ENCODE measurements around the gene PHLPP1. TPM values are rescaled to one million over a fixed set of nuclear protein-coding genes. Genes with fewer than 3 reads are reported as not detected.

PHLPP1 gene
- total and polyA plus RNA-seq, 2 of the 4 experiments (the other 2 are of a cell fraction), result 3.3 to 3.6 TPM

DNA sequence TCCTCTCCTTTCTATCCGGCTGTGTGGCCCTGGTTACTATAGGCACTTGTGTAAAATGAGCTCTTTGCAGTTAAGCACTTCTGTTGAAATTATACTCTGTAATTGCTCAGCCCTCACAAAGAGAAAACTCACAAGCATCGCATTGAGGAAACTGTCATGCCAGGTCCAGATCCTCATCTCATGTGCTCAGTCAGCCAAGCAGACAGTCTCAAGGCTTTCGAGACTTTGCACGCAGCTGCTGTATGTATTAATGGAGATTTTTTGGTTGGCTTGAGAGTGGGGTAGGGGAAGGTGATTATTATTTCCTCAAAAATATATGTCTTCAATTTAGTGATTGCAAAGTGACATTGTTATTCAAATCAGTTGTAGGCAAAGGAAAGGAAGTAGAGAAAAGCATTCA is 33.0 kb upstream of the PHLPP1 start:
- intact Hi-C loops (cut with micrococcal nuclease), result no loop called here
- BruUV-seq (replicated peaks), result no TSS peak

More for the DNA sequence above, 33.0 kb upstream of the PHLPP1 start:
- Histone ChIP-seq H2AFZ (replicated peaks; ENCODE audit: low read length, poor library complexity) (no peak overlapping the region), H3K18ac (ENCODE audit: low read depth, low read length) (no peak overlapping the region), H3K9me3 (ENCODE audit: control insufficient read depth, insufficient read depth, low read length) (no peaks in the 10 kb centered on the region), H3K9me1 (ENCODE audit: insufficient read depth, low read length) (no peaks in the 10 kb centered on the region), H3K4me1 (ENCODE audit: control insufficient read depth, insufficient read depth, low read length) (no peaks in the 10 kb centered on the region), H2AK5ac (ENCODE audit: low read depth, low read length) (no peak overlapping the region), H3K4ac (ENCODE audit: low read depth, low read length) (no peak overlapping the region), H3K9ac (ENCODE audit: low read depth, low read length) (no peak overlapping the region), H2BK5ac (ENCODE audit: low read depth, low read length, poor library complexity, severe bottlenecking) (no peak overlapping the region), H4K5ac (ENCODE audit: low read depth, low read length) (no peak overlapping the region), H4K8ac (ENCODE audit: low read depth in 2 of 2, low read length in 2 of 2) (no peak overlapping the region), H3K4me3 (ENCODE audit: insufficient read depth, low read depth, low read length) (no peak overlapping the region), H2BK15ac (ENCODE audit: low read depth, low read length) (no peak overlapping the region), H3K4me2 (ENCODE audit: low read depth, low read length) (no peak overlapping the region), H2BK20ac (ENCODE audit: low read depth, low read length) (no peak overlapping the region), H3K27me3 (ENCODE audit: control insufficient read depth, insufficient read depth, low read length) (peaks cover 3% of the 10 kb centered on the region), H3K23ac (ENCODE audit: low read depth, low read length) (no peak overlapping the region; the same call in 1 of the 2 replicates), H4K91ac (ENCODE audit: insufficient read depth, low read depth, low read length) (no peak overlapping the region), H3K79me1 (ENCODE audit: low read depth in 1 of 2, low read length in 2 of 2) (no peaks in the 10 kb centered on the region), H3K36me3 (ENCODE audit: control insufficient read depth, insufficient read depth, low read length) (no peaks in the 10 kb centered on the region), H3K27ac (ENCODE audit: insufficient read depth, low read length) (no peak overlapping the region), H3K56ac (ENCODE audit: extremely low read depth, insufficient read depth, low read length) (no peak overlapping the region), H2BK120ac (ENCODE audit: low read depth, low read length) (no peak overlapping the region), H4K20me1 (ENCODE audit: insufficient read depth, low read length) (no peaks in the 10 kb centered on the region), H3K14ac (replicated peaks; ENCODE audit: low read depth, low read length) (no peak overlapping the region), H2AK9ac (replicated peaks; ENCODE audit: low read depth, low read length, poor library complexity) (no peak overlapping the region)
- CTCF ChIA-PET, result no interaction called here
- WGBS, 2 experiments (ENCODE audit: extremely low coverage in 2 of 2, insufficient read length in 1 of 2), result no CpG with 5 or more reads among the region's 4 CpGs
- DNase-seq, result no peak
- dilution Hi-C loops (cut with HindIII; ENCODE audit: low sequenced_read_pairs, unreplicated experiment) (no loop called here), in situ Hi-C loops (cut with MboI; ENCODE audit: low sequenced_read_pairs) (no loop called here)
- no peak for TF ChIP-seq SMC3 (IDR thresholded peaks at IDR 0.05; ENCODE audit: low read depth, low read length)
- TF ChIP-seq RAD21 (IDR thresholded peaks at IDR 0.05; ENCODE audit: low read length), result no peak
- TF ChIP-seq, protein P1, sequence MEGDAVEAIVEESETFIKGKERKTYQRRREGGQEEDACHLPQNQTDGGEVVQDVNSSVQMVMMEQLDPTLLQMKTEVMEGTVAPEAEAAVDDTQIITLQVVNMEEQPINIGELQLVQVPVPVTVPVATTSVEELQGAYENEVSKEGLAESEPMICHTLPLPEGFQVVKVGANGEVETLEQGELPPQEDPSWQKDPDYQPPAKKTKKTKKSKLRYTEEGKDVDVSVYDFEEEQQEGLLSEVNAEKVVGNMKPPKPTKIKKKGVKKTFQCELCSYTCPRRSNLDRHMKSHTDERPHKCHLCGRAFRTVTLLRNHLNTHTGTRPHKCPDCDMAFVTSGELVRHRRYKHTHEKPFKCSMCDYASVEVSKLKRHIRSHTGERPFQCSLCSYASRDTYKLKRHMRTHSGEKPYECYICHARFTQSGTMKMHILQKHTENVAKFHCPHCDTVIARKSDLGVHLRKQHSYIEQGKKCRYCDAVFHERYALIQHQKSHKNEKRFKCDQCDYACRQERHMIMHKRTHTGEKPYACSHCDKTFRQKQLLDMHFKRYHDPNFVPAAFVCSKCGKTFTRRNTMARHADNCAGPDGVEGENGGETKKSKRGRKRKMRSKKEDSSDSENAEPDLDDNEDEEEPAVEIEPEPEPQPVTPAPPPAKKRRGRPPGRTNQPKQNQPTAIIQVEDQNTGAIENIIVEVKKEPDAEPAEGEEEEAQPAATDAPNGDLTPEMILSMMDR (conservative IDR thresholded peaks at IDR 0.05; ENCODE audit: low read depth, low read length), result no peak
- TF ChIP-seq RCOR1 (IDR thresholded peaks at IDR 0.05; ENCODE audit: insufficient replicate concordance, low read length), result no peak
- TF ChIP-seq MXI1 (IDR thresholded peaks at IDR 0.05; ENCODE audit: borderline replicate concordance, low read depth, low read length), result no peak
- TF ChIP-seq, protein P2, sequence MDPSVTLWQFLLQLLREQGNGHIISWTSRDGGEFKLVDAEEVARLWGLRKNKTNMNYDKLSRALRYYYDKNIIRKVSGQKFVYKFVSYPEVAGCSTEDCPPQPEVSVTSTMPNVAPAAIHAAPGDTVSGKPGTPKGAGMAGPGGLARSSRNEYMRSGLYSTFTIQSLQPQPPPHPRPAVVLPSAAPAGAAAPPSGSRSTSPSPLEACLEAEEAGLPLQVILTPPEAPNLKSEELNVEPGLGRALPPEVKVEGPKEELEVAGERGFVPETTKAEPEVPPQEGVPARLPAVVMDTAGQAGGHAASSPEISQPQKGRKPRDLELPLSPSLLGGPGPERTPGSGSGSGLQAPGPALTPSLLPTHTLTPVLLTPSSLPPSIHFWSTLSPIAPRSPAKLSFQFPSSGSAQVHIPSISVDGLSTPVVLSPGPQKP (IDR thresholded peaks at IDR 0.05; ENCODE audit: borderline replicate concordance, low read depth, low read length), result no peak
- TF ChIP-seq POLR2A (IDR thresholded peaks at IDR 0.05; ENCODE audit: low read depth, low read length), result no peak
- no peak for TF ChIP-seq FOS (IDR thresholded peaks at IDR 0.05; ENCODE audit: low read depth, low read length)
- TF ChIP-seq CHD1 (IDR thresholded peaks at IDR 0.05; ENCODE audit: low read depth, low read length), result no peak
- no peak for TF ChIP-seq USF2 (IDR thresholded peaks at IDR 0.05; ENCODE audit: low read depth, low read length)
- no peak for TF ChIP-seq MAZ (IDR thresholded peaks at IDR 0.05; ENCODE audit: borderline replicate concordance, low read depth, low read length)
- no peak for TF ChIP-seq MAFK (IDR thresholded peaks at IDR 0.05; ENCODE audit: low read depth, low read length)
- TF ChIP-seq RFX5 (IDR thresholded peaks at IDR 0.05; ENCODE audit: low read depth, low read length), result no peak
- no peak for TF ChIP-seq CEBPB (IDR thresholded peaks at IDR 0.05; ENCODE audit: low read depth, low read length)
- TF ChIP-seq BHLHE40 (IDR thresholded peaks at IDR 0.05; ENCODE audit: low read depth, low read length), result no peak
- no peak for TF ChIP-seq NFE2L2 (IDR thresholded peaks at IDR 0.05; ENCODE audit: low read depth, low read length)
- POLR2A ChIA-PET (ENCODE audit: unreplicated experiment), result interaction anchor here (0.6 kb wide), 1 partner anchor 8 kb away, joined by 4 read pairs; no protein-coding TSS in a partner anchor
- ATAC-seq (ENCODE audit: low read depth), result no peak

Data from IMR-90 (cell line).